HG03342 (cell line): ENCODE measurements around the gene ARHGAP18.

Source experiments
- ATAC-seq: cut with Tn5 transposase; IDR thresholded peaks from one replicate; pipeline ENCODE4 v1.9.1; 2021; ENCODE audit warnings: mild to moderate bottlenecking, moderate library complexity; ENCODE audit not compliant: unreplicated experiment

ARHGAP18 gene

DNA sequence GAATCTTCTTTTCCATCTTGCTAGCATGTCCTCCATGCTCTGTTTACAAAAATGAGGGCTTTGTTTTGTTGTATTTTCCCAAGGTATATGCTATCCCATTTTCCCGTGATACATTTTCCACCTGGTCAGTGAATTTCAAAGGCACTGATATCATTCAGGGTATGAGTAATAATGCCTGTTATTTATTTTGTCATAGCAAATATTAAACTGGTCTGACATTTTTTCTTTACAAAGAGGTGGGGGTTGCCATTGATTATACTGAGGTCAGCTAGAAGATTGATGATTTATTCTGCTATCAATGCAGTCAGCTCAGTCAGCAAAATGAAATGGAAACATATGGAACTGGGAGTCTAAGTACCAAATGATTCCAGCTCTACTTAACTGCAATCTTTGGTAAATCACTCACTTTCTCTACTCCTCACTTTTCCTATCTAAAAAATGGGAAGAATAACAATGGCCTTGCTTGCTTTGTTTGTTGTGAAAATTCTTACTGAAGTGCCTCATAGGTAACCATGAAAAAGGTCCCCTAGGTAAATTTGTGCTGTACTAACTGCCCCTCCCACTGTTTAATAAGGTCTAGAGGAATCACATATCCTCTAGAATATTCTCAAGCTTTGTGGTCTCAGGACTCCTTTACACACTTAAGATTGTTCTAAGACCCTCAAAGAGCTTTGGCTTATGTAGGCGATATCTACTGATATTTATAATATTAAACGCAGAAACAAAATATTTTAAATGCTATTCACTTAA is 64.0 kb downstream of the ARHGAP18 start:
- no peak for ATAC-seq

DNA sequence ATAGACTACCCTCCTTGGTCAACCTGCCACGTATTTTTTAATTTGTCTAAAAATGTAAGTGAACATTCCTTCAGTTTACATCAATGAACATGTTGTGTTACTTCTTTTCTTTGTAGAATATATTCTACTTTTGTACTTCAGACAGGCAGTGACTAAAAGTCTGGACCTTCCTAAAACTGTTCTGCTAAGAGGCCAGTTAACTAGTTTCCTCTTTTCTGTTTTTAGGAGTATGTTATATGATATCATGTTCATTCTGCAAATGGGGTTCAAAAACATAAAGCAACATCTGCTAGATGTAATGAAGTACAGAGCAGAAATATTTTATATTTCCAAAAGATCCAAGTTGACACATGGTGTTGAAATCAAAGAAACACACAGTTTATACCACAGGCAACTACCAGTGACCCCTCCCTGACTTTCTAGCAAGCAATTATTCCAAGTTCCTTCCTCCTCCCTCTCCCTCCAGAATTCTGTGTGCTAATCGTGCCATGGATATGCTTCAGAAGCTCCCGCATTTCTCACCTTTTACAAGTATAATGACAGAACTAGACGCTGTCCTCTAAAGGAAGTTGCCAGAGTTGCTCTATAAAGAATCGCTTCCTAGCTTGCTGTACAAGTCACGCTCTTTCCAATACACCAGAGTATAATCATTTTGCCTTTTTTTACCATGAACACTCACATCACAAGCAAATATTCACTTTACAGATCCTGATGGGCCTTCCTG is 64.7 kb downstream of the ARHGAP18 start:
- ATAC-seq = no peak

DNA sequence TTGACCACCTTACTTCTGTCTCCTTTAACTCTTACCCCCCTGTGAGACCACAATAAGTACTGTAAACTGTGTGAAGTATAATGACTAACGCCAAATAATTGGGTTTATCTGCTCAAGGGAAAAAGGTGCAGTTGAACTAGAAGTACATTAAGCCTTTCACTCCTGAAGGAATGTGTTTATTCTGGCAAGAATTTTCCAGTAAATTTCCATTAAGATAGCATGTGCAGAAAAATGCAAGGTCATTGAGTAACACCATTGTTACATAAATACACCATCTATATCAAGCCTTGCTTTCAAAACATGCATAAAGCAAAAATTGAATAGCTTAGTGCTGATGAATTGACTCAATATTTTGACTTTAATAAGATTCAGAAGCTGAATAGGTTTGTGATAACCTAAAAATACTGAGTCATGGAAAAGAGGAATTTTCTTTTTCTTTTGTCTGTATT is 65.4 kb downstream of the ARHGAP18 start:
- ATAC-seq = no peak

DNA sequence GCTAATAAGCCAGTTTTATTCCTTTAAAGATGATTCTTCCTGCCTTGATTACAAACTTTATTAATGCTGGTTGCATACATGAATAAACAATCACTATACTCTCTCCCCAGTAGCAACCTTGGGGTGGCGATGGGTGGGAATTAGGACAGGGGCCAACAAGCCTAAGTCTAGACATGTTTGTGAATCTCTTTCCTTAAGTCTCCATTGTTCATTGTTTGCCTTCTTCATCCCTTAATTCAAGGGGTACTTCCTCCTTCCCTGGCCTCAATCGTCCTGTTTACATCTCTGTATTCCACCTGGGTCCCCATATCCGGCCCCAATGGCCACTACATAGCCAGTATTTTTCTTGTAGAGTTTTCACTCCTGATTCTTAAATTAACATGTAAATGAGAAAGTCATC is 66.0 kb downstream of the ARHGAP18 start:
- no peak for ATAC-seq

DNA sequence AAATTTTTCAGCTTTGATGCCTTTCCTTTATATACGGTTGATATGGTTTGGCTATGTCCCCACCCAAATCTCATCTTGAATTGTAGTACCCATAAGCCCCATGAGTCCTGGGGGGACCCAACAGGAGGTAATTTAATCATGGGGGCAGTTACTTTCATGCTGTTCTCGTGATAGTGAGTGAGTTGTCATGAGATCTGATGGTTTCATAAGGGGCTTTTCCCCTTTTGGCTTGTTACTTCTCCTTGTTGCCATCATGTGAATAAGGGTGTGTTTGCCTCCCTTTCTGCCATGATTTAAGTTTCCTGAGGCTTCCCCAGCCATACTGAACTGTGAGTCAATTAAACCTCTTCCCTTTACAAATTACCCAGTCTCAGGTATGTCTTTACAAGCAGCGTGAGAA is 66.8 kb downstream of the ARHGAP18 start:
- no peak for ATAC-seq

DNA sequence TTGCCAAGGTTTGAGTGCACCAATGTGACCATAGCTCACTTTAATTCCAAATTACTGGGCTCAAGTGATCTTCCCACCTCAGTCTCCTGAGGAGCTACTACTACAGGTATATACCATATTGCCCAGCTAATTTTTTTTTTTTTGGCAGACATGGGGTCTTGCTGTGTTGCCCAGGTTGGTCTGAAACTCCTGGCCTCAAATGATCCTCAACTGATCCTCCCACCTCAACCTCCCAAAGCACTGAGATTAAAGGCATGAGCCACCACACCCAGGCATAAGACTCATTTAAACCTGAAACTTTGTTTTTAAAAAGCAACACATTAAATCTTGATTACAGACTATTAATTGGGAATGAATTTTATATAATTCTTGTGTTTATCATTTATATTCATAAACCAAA is 67.7 kb downstream of the ARHGAP18 start:
- ATAC-seq = no peak

DNA sequence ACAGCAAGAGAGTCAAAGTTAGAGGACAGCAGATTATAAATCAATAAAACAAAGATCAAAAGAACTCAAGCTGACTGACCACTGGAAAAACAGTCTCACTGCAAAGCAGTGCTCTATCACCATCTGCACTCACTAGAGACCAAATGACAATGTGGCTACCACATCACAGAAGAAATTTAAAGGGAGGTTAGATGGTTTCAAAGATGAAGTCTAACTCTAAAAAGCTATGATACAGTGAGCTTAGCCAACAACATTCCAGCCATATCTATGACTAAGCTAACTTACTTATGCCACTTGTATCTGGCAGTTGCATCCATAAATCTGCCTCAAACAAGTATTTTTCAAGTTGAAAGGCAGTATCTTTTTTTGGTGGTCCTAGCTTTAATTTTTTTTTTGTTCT is 68.6 kb downstream of the ARHGAP18 start:
- ATAC-seq = no peak

DNA sequence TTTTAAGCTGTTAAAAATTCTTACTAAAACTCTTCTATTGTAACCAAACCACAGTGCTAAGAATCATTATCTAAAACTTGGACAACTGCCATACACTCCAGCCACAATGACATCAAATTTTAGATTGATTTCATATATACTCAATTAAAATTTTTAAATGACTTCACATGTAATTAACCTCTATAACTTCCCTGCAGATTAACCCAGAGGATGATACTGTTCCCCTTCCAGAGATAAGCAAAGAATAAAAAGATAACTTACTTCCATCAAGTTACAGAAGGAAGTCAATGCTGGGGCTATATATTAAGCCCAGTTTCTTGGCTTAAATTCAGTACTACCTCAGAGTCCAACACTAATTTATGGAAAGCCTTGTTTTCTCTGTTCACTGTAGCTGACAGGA is 71.3 kb downstream of the ARHGAP18 start:
- no peak for ATAC-seq

DNA sequence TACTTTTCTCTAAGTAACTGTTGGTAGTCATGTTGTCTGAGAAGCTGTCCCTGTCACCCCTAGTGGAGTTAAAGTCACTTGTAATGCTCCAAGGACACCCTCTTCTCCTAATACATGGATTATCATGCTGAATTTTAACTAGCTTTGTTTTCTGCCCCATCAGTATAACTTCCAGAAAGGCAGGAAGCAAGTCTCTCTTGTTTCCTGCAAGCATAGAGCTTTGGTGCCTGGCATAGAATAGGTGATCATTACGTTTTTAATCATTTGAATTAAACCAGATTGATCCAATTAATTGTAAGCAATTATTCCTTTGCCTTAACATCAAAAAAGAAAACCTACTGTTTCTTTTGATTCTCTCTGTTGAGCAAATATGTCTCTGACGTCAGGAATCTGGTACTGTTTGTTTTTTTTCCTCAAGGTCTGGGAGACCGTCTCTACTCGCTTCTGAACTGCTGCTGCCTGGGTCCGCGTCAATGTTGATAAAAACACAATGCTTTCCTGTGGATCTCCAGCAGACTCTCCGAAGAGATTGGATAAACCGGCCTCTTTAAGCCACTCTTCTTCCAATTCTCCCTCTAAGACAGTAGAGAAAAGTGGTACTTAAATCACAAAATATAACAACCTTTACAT is 71.8 kb downstream of the ARHGAP18 start:
- ATAC-seq = no peak

DNA sequence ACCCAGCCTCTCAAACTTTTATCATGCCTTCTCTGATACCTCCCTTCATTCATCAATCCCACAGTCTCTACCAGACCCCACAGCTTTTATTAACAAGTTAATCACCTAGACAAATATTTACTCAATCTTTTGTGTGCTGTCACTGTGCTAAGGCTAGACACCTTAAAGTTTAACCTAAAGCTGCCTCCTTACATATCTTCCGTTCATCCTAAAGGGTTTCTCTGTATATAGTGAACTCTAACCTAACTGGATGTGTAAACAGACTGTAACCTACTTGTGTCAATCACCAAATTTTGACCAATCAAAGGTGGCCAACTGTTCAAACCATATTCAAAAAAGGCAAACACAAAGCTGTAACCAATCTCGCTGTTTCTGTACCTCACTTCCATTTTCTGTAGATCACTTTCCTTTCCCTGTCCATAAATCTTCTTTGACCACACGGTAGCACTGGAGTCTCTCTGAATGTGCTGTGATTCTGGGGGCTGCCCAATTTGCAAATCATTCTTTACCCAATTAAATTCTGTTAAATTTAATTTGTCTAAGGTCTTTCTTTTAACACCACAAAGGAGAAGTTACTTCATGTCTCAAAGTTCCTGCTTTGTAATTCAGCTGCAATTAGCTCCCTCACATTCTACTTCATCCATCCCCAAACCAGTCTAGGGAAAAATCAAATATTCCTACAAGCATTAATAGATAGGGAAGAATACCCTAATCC is 72.5 kb downstream of the ARHGAP18 start:
- no peak for ATAC-seq

DNA sequence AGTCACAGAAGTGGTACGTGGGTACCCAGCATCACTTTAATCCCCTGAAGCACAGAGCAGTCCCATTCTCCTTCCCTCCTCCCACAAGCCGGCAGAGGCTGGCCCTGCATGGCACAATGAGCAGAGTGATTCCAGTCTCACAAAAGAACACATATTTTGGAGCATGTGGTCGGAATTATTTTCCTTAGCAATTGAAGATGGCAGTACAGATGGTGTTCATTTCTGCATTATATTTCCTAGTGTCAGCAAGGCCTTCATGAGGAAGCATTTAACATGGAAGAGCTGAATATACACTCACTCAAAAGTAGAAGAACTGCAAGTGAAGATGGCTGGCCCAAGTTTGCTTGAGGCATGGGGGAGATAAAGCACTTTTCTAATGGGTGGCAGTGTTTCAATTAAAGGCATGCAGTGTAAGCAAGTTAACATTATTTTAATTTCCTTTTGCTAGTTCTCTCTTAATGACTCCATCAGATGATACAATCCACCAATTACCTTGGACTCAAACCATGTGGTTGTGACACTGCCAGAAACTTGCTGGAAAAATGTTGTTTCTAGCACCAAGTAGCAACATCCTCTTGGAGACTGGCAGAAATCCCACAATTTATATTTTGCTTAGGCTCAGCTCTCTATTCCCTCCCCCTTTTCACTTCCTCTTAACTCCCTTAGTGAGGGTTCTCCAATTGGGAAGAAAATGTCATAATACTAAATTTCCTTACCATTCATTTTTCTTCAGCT is 74.4 kb downstream of the ARHGAP18 start:
- no peak for ATAC-seq

DNA sequence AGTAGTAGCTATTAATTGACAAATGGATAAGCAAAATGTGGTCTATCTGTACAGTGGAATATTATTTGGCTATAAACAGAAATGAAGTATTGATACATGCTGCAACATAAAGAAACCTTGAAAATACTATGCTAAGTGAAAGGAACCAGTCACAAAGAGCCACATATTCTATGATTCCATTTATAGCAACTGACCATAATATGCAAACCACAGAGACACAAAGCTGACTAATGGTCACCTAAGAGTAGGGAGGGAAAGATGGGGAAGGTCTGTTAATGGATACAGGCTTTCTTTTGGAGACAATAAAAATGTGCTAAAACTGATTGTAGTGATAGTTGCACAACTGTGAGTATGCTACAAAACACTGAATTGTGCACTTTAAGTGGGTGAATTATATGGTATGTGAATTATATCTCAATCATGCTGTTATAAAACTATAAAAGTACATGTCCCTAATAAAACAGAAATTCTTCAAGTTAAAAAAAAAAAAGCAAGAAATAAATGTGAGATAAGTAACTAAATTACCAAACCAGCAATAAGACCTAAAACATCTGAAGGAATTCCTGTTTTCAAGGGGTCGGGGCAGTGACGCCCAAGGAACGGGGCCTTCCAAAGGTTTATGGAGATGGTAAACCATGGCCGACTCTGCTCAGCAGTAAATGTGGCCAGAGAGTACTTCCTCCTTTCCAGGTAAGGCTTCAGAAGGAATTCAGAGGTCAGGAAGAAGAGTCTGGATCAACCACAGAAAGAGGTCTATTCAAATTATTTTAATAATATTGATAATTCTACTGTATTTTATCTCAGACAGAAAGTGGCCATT is 75.4 kb downstream of the ARHGAP18 start:
- no peak for ATAC-seq

DNA sequence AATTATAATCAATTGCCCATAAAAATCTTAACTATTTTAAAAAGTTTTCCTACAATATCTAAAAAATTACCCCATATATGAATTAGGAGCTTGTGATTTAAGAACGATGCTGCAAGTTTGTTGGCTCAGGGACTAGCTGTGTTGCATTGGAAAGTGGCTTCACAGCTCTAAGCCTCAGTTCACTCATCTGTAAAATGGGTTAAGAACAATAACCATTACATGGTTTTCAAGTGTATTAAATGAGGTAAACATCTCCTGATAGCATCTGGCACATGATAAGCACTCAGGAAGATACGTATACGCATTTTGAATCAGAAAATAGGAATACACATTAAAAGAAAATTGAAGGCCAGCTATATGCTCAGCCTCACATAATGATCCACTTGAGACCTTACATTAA is 76.4 kb downstream of the ARHGAP18 start:
- ATAC-seq = no peak

DNA sequence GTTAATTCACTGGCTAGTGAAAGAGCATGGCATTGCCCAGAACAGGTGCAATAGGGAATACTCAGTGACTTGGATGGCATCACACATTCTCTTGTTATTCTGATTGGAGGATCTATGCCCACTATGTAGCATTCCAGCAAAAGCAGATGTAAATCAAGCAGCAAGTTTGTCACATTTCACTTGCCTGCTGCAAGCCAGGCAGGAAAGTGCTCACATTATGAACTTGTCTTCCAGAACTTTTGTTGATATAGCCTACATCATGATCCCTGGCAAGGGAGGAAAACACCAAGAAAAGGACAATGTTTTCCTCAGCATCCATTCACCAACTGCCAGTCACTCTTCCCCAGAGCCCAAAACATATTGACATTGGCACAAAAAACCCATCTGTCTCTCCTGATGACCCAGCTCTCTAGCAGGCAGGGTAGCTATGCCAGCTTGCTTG is 77.8 kb downstream of the ARHGAP18 start:
- no peak for ATAC-seq

DNA sequence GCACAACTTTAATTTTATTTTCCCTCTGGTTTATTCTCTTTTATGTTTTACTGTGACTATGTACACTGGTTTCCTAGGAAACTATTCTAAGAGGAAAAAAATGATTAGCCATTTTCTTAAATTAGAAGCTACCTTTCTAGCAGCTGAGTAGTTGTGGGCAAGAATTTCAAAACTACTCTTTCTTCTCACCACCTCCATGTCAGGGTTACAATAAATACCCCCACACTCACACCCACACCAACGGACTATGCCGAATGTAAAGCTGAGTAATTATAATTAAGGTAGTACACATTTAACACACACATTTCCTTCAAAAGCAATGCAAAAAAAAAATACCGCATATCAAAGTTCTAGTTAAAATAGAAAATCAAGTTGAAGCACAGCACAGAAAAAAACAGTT is 78.9 kb downstream of the ARHGAP18 start:
- ATAC-seq = no peak

DNA sequence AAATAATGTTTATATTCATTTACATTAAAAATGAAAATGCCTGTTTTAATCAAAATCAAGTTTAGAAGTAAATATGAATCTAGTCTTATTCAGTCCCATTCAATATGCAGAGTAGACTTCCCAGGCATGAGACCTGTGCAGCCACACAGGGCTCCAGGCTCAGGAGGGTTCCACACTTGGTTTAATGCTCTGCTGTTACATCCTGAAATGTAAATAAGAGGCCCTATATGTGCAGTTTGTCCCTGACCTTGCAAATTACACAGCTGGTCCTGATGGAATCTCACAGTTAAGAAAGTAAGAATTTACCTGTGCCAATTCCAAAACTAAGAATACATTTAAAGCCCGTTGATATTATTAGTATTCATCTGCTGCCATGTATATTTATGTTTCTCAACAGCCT is 79.4 kb downstream of the ARHGAP18 start:
- no peak for ATAC-seq

DNA sequence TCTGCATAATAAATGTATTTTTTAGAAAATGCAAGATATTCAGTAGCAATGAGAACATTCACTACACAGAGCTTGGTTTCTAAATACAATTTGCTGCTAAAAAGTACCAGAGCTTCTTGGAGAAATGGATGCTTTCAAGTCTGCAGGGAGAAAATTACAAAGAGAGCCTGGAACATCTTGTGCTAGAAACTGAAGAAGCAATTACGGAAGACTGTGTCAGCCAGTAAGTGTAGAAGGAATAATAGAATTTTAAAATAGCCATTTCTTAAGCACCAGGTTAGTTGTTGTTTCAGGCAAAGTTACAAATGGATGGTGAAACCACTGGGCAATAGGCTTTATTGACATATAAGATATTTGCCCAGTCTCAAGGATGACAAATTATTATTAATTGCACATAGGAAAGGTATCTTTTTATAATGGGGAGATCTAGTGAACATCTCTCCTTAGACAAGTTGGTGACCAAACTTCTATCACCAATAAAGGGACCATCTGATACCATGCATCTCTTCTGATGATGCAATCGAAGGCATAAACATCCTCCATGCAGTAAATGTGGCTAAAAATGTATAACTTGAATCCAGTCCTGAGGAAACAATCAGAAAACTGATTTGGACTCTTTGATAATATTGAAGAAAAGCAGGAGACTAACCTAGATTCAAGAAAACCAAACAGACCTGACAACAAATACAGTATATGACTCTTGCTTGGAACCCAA is 81.7 kb downstream of the ARHGAP18 start:
- ATAC-seq = no peak

DNA sequence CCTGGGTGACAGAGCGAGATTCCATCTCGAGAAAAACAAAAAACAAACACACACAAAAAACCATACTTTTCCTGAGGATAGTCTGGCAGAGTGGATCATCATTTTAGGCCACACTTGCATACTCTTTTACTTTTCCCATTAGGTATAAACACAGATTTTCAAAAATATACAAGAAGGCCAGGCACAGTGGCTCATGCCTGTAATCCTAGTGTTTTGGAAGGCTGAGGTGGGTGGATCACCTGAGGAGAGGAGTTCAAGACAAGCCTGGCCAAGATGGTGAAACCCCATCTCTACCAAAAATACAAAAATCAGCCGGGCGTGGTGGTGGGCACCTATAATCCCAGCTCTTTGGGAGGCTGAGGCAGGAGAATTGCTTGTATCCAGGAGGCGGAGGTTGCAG is 85.5 kb downstream of the ARHGAP18 start:
- no peak for ATAC-seq
